Mononuclear cell (primary cell): ENCODE results near the gene PCBD2. TPM values are rescaled to one million over a fixed set of nuclear protein-coding genes. Genes with fewer than 3 reads are reported as not detected.
"Not testable (repeated sequence)": the region's sequence is repeated elsewhere in the genome, so short reads cannot be mapped to it uniquely, and the experiment has no call there.

Experiments
- H3K27me3 ChIP-seq: 2 replicates; pipeline ENCODE4 v1.6.0; 2011; ENCODE audit warnings: low read length, control low read depth; ENCODE audit not compliant: insufficient read depth
- H3K4me1 ChIP-seq: 2 replicates; pipeline ENCODE4 v1.5.1; 2011; ENCODE audit warnings: mild to moderate bottlenecking, low read length, control low read depth; ENCODE audit not compliant: insufficient read depth
- H3K4me3 ChIP-seq: 2 replicates; pipeline ENCODE4 v1.5.1; 2011; ENCODE audit warnings: mild to moderate bottlenecking, low read length, moderate library complexity
- H3K9me3 ChIP-seq: 2 replicates; pipeline ENCODE4 v1.5.1; 2011; ENCODE audit warnings: low read depth, mild to moderate bottlenecking, control low read depth, low read length
- total RNA-seq: library from RNA; depleted of rRNA; stranded (reverse); fragments of >200 nt; gene quantifications from one replicate; pipeline ENCODE4 v1.2.3, GENCODE V29; 2012

PCBD2 gene
- total RNA-seq, 1 donor = 5.0 TPM

GRCh38 chr5:134892282-134892681 lies 12.6 kb upstream of the PCBD2 start:
- no peaks in the 10 kb centered on the region for H3K4me1 ChIP-seq
- H3K9me3 ChIP-seq = no peaks in the 10 kb centered on the region
- H3K27me3 ChIP-seq = no peaks in the 10 kb centered on the region
- no peak overlapping the region for H3K4me3 ChIP-seq

GRCh38 chr5:134892926-134893325 lies 12.0 kb upstream of the PCBD2 start:
- Histone ChIP-seq H3K27me3 (no peaks in the 10 kb centered on the region), H3K4me3 (no peak overlapping the region), H3K4me1 (no peaks in the 10 kb centered on the region), H3K9me3 (no peaks in the 10 kb centered on the region)

GRCh38 chr5:134893748-134894505 lies 11.0 kb upstream of the PCBD2 start:
- Histone ChIP-seq H3K4me1 (no peaks in the 10 kb centered on the region), H3K4me3 (no peak overlapping the region), H3K27me3 (no peaks in the 10 kb centered on the region), H3K9me3 (no peaks in the 10 kb centered on the region)

DNA sequence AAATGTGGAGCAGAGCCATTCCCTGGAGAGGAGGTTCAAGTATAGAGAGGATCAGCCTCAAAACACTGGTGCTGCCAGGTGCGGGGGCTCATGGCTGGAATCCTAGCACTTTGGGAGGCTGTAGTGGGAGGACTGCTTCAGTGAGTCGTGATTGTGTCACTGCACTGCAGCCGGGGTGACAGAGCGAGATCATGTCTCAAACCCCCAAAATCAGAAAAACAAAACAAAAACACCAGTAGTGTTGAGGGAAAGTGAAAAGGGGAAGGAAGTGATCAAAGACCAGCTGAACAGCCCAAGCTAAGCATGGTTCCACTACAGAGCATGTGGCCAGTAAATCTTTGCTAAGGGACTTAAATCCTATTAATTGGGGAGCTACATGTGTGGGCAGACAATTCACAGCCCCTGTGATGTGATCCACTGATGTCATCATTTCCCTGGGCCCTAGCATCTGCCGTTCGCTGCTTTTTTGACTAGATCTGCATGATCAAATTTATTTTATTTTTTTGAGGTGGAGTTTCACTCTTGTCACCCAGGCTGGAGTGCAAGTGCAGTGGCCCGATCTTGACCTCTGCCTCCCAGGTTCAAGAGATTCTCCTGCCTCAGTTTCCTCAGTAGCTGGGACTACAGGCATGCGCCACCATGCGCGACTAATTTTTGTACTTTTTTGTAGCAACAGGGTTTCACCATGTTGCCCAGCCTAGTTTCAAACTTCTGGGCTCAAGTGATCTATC lies 2.7 kb upstream of the PCBD2 start:
- no peaks in the 10 kb centered on the region for H3K9me3 ChIP-seq
- H3K27me3 ChIP-seq = no peaks in the 10 kb centered on the region
- H3K4me1 ChIP-seq = peaks cover 35% of the 10 kb centered on the region
- H3K4me3 ChIP-seq = no peak overlapping the region

DNA sequence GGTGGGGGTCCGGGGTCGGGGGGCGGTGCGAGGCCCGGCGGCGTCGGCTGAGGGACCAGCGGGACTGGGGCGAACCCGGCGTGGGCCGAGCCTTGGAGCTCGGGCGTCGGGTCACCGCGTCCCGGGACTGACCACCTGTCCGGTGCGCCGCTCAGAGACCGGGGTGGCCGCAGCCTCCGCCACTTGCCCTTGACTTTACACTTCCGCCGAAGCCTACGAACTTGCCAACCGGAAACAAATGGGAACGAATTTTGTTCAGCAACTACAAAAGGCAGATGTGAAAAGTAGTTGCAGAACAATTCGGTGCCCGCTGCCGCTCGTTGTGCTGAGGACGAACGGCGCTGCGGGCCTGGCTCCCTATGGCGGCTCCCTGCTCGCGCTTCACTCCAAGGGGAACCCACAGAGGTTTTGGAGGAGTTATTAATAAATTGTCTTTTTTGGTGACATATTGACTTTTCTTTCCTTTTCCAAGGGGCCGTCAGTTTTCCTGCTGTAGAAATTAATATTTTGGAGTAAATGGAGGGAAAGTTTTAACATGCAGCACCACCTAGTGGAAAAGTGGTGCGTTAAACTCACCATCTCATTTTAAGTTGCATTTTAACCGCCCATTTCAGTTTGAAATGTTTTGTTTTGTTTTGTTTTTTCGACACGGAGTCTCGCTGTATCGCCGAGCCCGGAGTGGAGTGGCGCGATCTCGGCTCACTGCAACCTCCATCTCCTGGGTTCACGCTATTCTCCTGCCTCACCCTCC lies 490 bp downstream of the PCBD2 start:
- Histone ChIP-seq H3K9me3 (no peaks in the 10 kb centered on the region), H3K4me1 (peaks cover 35% of the 10 kb centered on the region), H3K4me3 (peak overlapping the region; percentile 97), H3K27me3 (no peaks in the 10 kb centered on the region)

GRCh38 chr5:134906811-134907210 lies 1.9 kb downstream of the PCBD2 start:
- H3K4me1 ChIP-seq = peaks cover 31% of the 10 kb centered on the region
- no peaks in the 10 kb centered on the region for H3K9me3 ChIP-seq
- H3K27me3 ChIP-seq = no peaks in the 10 kb centered on the region
- H3K4me3 ChIP-seq = no peak overlapping the region

DNA sequence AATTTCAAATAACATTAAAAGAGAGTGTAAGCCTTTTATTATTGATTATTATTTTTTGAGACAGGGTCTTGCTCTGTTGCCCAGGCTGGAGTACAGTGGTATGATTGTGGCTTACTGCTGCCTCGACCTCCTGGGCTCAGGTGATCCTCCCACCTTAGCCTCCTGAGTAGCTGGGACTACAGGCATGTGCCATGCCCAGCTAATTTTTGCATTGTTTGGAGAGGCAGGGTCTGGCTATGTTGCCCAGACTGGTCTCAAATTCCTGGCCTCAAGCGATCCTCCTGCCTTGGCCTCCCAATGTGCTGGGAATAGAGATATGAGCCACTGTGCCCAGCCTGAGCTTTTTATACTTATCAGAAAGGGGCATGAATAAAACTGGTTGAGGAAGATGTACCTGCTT lies 5.8 kb downstream of the PCBD2 start:
- H3K27me3 ChIP-seq, H3K9me3 ChIP-seq, H3K4me3 ChIP-seq, H3K4me1 ChIP-seq: not testable (repeated sequence)

- no peaks in the 10 kb centered on the region for H3K9me3 ChIP-seq
- no peaks in the 10 kb centered on the region for H3K27me3 ChIP-seq
- H3K4me1 ChIP-seq = peaks cover under 1% of the 10 kb centered on the region
- H3K4me3 ChIP-seq = no peak overlapping the region
These were observed 6.6 kb downstream of the PCBD2 start for GRCh38 chr5:134911285-134912206.

DNA sequence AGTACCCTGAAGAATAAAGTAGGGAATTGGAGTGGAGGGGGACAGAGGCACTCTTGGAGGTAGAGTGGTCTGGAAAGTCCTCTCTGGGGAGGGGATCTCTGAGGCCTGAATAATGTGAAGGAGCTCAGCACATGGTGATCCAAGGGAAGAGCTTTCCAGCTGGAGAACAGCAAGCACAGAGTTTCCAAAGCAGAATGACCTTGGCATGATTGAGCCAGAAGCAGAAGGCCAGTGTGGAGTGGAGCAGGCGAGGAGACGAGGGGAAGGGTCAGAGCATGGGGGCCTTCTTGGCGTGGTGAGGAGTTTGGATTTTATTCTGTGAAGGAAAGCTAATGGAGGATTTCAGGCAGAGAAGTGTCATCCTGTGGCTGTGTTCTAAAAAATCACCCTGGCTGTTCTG lies 8.3 kb downstream of the PCBD2 start:
- Histone ChIP-seq H3K4me1 (no peaks in the 10 kb centered on the region), H3K27me3 (no peaks in the 10 kb centered on the region), H3K4me3 (no peak overlapping the region), H3K9me3 (no peaks in the 10 kb centered on the region)

- no peaks in the 10 kb centered on the region for H3K4me1 ChIP-seq
- no peak overlapping the region for H3K4me3 ChIP-seq
- no peaks in the 10 kb centered on the region for H3K27me3 ChIP-seq
- H3K9me3 ChIP-seq = no peaks in the 10 kb centered on the region
These were observed 8.9 kb downstream of the PCBD2 start for GRCh38 chr5:134913795-134914194.

- Histone ChIP-seq H3K9me3 (no peaks in the 10 kb centered on the region), H3K27me3 (no peaks in the 10 kb centered on the region), H3K4me1 (no peaks in the 10 kb centered on the region), H3K4me3 (no peak overlapping the region)
These were observed 12.3 kb downstream of the PCBD2 start for GRCh38 chr5:134917070-134917815.

- no peaks in the 10 kb centered on the region for H3K27me3 ChIP-seq
- H3K9me3 ChIP-seq = no peaks in the 10 kb centered on the region
- no peaks in the 10 kb centered on the region for H3K4me1 ChIP-seq
- no peak overlapping the region for H3K4me3 ChIP-seq
These were observed 13.9 kb downstream of the PCBD2 start for GRCh38 chr5:134918861-134919260.

DNA sequence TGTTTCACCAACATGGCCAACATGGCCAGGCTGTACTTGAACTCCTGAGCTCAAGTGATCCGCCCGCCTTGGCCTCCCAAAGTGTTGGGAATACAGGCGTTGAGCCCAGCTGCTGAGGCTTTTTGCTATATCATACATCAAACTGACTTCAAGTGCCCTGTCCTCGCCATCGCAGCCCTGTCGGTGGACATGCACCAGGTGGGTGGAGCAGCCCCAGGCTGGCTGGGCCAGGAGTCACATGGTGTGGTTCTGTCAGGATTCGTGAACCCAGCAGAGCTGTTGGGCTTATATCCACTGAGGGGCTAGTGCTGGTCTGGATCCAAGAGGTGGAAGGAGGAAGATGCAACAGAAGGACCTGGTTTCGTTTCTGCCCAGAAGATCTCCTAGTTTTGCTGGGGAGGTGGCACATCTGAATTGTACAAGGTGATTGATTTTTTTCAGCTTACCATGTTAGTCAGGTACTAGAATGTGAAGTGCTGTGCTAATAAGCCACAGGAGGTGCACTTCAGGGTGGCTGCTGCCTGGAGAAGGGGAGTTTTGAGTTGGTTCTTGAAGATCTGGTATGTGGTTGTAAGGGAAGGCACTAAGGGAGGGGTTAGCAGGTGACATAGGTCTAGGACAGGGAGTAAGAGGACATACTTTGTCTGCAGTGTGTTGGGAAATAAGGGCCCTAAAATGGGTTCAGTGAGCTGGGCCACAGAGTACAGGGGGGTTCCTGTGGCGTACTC lies 16.1 kb downstream of the PCBD2 start:
- no peaks in the 10 kb centered on the region for H3K9me3 ChIP-seq
- H3K4me1 ChIP-seq = no peaks in the 10 kb centered on the region
- H3K4me3 ChIP-seq = no peak overlapping the region
- no peaks in the 10 kb centered on the region for H3K27me3 ChIP-seq
